GM12878 (cell line): ENCODE results near the gene HIVEP2. TPM values are rescaled to one million over a fixed set of nuclear protein-coding genes. Genes with fewer than 3 reads are reported as not detected.

Source experiments
- ATAC-seq: fragments of 200-7000 bp; cut with Tn5 transposase; 3 replicates; pipeline ENCODE4 v1.9.1; 2020; ENCODE audit warnings: mild to moderate bottlenecking, moderate library complexity
- BruUV-seq: library from RNA; stranded (reverse); fragments of 400-500 nt; replicated peaks from 2 replicates; lab custom pipeline; 2021; lab: Mats Ljungman, UMichigan
- CTCF ChIA-PET: fragments of 300-600 bp; sonication (Branson Sonifier 250); formaldehyde crosslinking; extraction: SDS; loops from one replicate; lab custom pipeline; 2021; ENCODE audit warnings: inconsistent platforms; lab: Yijun Ruan, JAX
- POLR2A ChIA-PET: fragments of 350-600 bp; formaldehyde crosslinking; extraction: SDS; loops from one replicate; lab custom pipeline; 2021; ENCODE audit warnings: inconsistent platforms; lab: Charles Lee
- RAD21 ChIA-PET: fragments of 300-600 bp; sonication (Branson Sonifier 250); formaldehyde crosslinking; loops from one replicate; lab custom pipeline; 2023; ENCODE audit warnings: antibody characterized with exemption; ENCODE audit not compliant: unreplicated experiment; lab: Charles Lee
- SMC1A ChIA-PET: fragments of 300-600 bp; sonication (Branson Sonifier 250); formaldehyde crosslinking; loops from one replicate; lab custom pipeline; 2023; ENCODE audit not compliant: unreplicated experiment, uncharacterized antibody; lab: Charles Lee
- DNase-seq: peaks from one replicate; pipeline ENCODE4 v3.0.0-alpha.2; 2011; ENCODE audit warnings: low read depth, low spot score
- FAIRE-seq: peaks from 3 replicates; lab custom pipeline; 2011; peaks lifted over from hg19 to GRCh38; lab: Jason Lieb, UNC
- H2AFZ ChIP-seq: 2 replicates; pipeline ENCODE4 v1.6.0; 2011; ENCODE audit warnings: low read depth, low read length, control low read depth; ENCODE audit not compliant: control insufficient read depth
- H3K27ac ChIP-seq: 2 replicates; pipeline ENCODE4 v1.5.1; 2011; ENCODE audit warnings: control low read depth; ENCODE audit not compliant: control insufficient read depth, insufficient read depth
- H3K27me3 ChIP-seq, 2 experiments: replicated peaks in 1 of 2; 2 replicates each; pipeline versions ENCODE4 v1.6.0 to v1.6.1; 2011; ENCODE audit warnings: low read length in 1 of 2; ENCODE audit not compliant: control insufficient read depth in 2 of 2, insufficient read depth in 2 of 2
- H3K36me3 ChIP-seq, 2 experiments: 2 replicates each; pipeline ENCODE4 v1.5.1; 2011; ENCODE audit warnings: low read length in 1 of 2; ENCODE audit not compliant: control insufficient read depth in 2 of 2, insufficient read depth in 2 of 2
- H3K4me1 ChIP-seq: 2 replicates; pipeline ENCODE4 v1.6.1; 2011; ENCODE audit warnings: mild to moderate bottlenecking, low read length, moderate library complexity, mixed read lengths; ENCODE audit not compliant: control insufficient read depth, insufficient read depth
- H3K4me2 ChIP-seq: 2 replicates; pipeline ENCODE4 v1.6.0; 2011; ENCODE audit warnings: control low read depth; ENCODE audit not compliant: control insufficient read depth, insufficient read depth
- H3K4me3 ChIP-seq: fragments of 200-600 bp; sonication (generic); 2 replicates; pipeline ENCODE4 v1.5.1; 2016
- H3K79me2 ChIP-seq: 2 replicates; pipeline ENCODE4 v1.6.0; 2011; ENCODE audit warnings: low read length; ENCODE audit not compliant: control insufficient read depth, insufficient read depth
- H3K9ac ChIP-seq: 2 replicates; pipeline ENCODE4 v1.8.0; 2011; ENCODE audit warnings: low read length, control low read depth, mixed read lengths; ENCODE audit not compliant: control insufficient read depth, insufficient read depth
- H3K9me3 ChIP-seq: replicated peaks from 3 replicates; pipeline ENCODE4 v1.5.1; 2011; ENCODE audit warnings: mild to moderate bottlenecking, low read length; ENCODE audit not compliant: control insufficient read depth, insufficient read depth
- H4K20me1 ChIP-seq: 2 replicates; pipeline ENCODE4 v1.6.0; 2011; ENCODE audit not compliant: control insufficient read depth, insufficient read depth
- CBFB ChIP-seq: IDR thresholded peaks from 2 replicates; pipeline ENCODE4 v1.6.1; 2016; ENCODE audit warnings: antibody characterized with exemption, low read depth
- CREM ChIP-seq: IDR thresholded peaks from 2 replicates; pipeline ENCODE4 v1.6.1; 2014; ENCODE audit warnings: antibody characterized with exemption, low read depth
- IRF4 ChIP-seq: IDR thresholded peaks from 2 replicates; pipeline ENCODE4 v1.6.1; 2011; ENCODE audit warnings: low read depth, low read length
- LARP7 ChIP-seq: fragments of 450-650 bp; IDR thresholded peaks from 2 replicates; pipeline ENCODE4 v1.6.1; 2017; ENCODE audit warnings: mild to moderate bottlenecking
- MEF2A ChIP-seq: IDR thresholded peaks from 2 replicates; pipeline ENCODE4 v1.6.1; 2011; ENCODE audit warnings: low read depth, mild to moderate bottlenecking, low read length, moderate library complexity; ENCODE audit not compliant: insufficient read depth
- MTA3 ChIP-seq: IDR thresholded peaks from 2 replicates; pipeline ENCODE4 v1.6.1; 2012; ENCODE audit warnings: low read length, inconsistent platforms, borderline replicate concordance
- STAT1 ChIP-seq: fragments of 450-650 bp; conservative IDR thresholded peaks from 2 replicates; pipeline ENCODE4 v1.6.1; 2014; ENCODE audit warnings: antibody characterized with exemption, mild to moderate bottlenecking
- TCF3 ChIP-seq: IDR thresholded peaks from 2 replicates; pipeline ENCODE4 v1.6.1; 2012; ENCODE audit warnings: low read depth, mild to moderate bottlenecking, low read length, borderline replicate concordance; ENCODE audit not compliant: insufficient read depth
- ZNF217 ChIP-seq: fragments of 450-650 bp; IDR thresholded peaks from 2 replicates; pipeline ENCODE4 v1.6.1; 2017; ENCODE audit warnings: antibody characterized with exemption, mild to moderate bottlenecking
- ZNF24 ChIP-seq: fragments of 450-650 bp; IDR thresholded peaks from 2 replicates; pipeline ENCODE4 v1.6.1; 2017; ENCODE audit warnings: antibody characterized with exemption, mild to moderate bottlenecking
- ZNF274 ChIP-seq: IDR thresholded peaks from one replicate; pipeline ENCODE4 v1.8.0; 2011; ENCODE audit not compliant: insufficient read length, insufficient read depth
- WGBS: methylation state at CpG from one replicate; pipeline ENCODE4 v1.1.6; 2016; ENCODE audit warnings: low lambda C conversion rate; ENCODE audit not compliant: insufficient replicate concordance, insufficient coverage; ENCODE audit errors: missing lambda C conversion rate; 5-methylcytosine and 5-hydroxymethylcytosine counted together
- in situ Hi-C: fragments of 300-500 bp; cut with MboI; formaldehyde crosslinking; loops from 9 replicates; pipeline ENCODE4 v1.14.3; 2018; ENCODE audit warnings: mixed read lengths
- intact Hi-C: fragments of 100-400 bp; cut with micrococcal nuclease; formaldehyde crosslinking; loops from one replicate; pipeline ENCODE4 v1.14.2; 2022; ENCODE audit not compliant: unreplicated experiment
- polyA plus RNA-seq, 11 experiments: library from polyadenylated mRNA; depleted of rRNA in 4 of 11; unstranded in 6 of 11; stranded (reverse) in 5 of 11; fragments of >200 nt; fragmentation: Nextera tagmentation in 4 of 11; fragmentation: Illumina TruSeq in 1 of 11; extraction: Ambion mirVana in 4 of 11; extraction: Trizol in 1 of 11; gene quantifications; 1 replicate in 1 of 11; 2 replicates in 10 of 11; pipeline versions ENCODE4 v1.2.1 to v1.2.3, GENCODE V29; 2011 to 2016; ENCODE audit warnings: inconsistent platforms in 2 of 11, missing spikeins in 2 of 11, low read depth in 1 of 11
- total RNA-seq, 4 experiments: library from RNA; depleted of rRNA in 3 of 4; stranded (reverse); fragments of >200 nt in 3 of 4; fragmentation: Illumina TruSeq in 1 of 4; extraction: Trizol in 1 of 4; gene quantifications; 2 replicates each; pipeline versions ENCODE4 v1.2.1 to v1.2.3, GENCODE V29; 2013 to 2021
- TF ChIP-seq, protein P1 (sequence below): IDR thresholded peaks from 2 replicates; pipeline ENCODE4 v1.6.1; 2011; ENCODE audit warnings: mild to moderate bottlenecking, low read depth, low read length, moderate library complexity; ENCODE audit not compliant: insufficient replicate concordance
- TF ChIP-seq, protein P2 (sequence below), 3 experiments: IDR thresholded peaks in 2 of 3; conservative IDR thresholded peaks in 1 of 3; 2 replicates each; pipeline ENCODE4 v1.5.1; 2011; ENCODE audit warnings: low read depth in 3 of 3, low read length in 3 of 3, mild to moderate bottlenecking in 3 of 3, control low read depth in 2 of 3, moderate library complexity in 2 of 3, inconsistent platforms in 1 of 3, mixed read lengths in 1 of 3; ENCODE audit not compliant: control insufficient read depth in 2 of 3, insufficient read depth in 1 of 3; ENCODE audit errors: extremely low read depth in 1 of 3
- TF ChIP-seq, protein P3 (sequence below): fragments of 450-650 bp; IDR thresholded peaks from 2 replicates; pipeline ENCODE4 v1.6.1; 2017; ENCODE audit warnings: low read depth, mild to moderate bottlenecking, moderate library complexity
- TF ChIP-seq, protein P4 (sequence below): fragments of 450-650 bp; IDR thresholded peaks from 2 replicates; pipeline ENCODE4 v1.6.1; 2016; ENCODE audit warnings: mild to moderate bottlenecking

Gene HIVEP2
- total and polyA plus RNA-seq, 10 of the 15 experiments (the other 5 are each of a cell fraction or from before 2014, with no cell fraction given), result 1.2 to 15.7 (median 10.2) TPM

DNA sequence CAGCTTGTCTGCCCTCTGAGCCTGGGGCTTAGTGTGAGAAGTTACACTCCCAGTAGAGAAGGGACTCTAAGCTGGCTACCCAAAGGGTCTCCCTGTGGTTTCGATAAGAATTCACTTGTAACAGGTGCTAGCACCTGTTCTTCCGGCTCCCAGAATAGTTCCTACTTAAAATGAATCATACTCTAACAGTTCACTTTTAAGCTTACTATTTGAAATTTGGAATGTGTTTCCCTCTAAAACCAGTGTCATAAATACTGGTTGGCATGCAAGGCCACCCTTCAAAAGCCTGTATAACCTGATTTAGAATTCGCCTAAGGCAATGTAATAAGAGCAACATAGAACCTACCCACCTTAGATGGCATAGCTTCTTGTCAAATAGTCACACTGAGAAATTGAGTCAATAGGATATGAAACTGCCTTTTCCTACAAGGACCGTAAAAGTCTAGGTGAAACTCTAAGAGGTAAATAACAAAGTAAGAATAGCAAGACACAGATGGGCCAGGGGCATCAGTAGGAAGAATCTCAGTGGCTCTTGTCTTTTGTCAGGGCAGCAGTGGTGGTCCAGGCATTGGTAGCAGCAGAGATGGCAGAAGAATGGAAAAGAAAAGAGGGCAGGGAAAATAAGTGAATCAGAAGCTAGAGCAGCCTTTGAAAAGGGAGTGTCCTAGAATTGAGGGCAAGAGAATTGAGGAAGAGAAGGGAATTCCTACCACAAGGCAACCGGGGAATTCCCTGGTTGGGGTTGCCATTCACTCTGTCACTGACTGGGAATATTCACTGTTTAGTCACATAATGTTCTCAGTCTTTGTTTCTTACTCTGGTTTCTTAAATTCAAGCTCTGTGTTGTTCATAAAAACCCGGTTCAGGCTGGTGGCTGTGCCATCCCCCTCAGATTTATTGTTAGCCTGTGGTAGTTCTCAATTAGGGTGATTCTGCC, 91.5 kb downstream of the HIVEP2 start (continued):
- TF ChIP-seq ZNF24 (no peak), TCF3 (peak; percentile 74; the same call in 1 of the 2 replicates), CBFB (peak; percentile 38; the same call in 1 of the 2 replicates)

DNA sequence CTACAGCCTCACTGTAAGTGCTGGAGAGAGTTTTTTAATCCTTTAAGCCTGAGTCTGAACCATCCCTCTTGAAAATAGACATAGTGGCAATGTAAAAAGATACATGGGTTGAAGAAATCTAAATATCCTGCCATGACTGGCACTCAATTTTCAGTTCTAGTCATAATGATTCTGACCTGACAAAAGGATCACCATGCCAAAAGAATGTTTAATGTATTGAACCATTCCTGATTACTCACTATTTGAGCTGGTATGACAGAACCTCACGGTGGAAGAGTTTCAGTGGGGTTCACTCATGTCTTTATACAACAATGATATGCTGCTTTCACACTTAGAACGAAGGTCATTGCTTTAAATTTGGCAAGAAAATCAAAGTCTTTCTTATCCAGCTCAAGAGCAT, 93.4 kb downstream of the HIVEP2 start:
- SMC1A ChIA-PET, result interaction anchor here (1.0 to 11.4 kb wide), 10 partner anchors 9 to 103 kb away, joined by 3 to 213 read pairs (median 8); no protein-coding TSS in a partner anchor
- TF ChIP-seq IRF4 (peak; percentile 37; the same call in 1 of the 2 replicates), MEF2A (no peak), ZNF274 (no peak), LARP7 (no peak), STAT1 (no peak), CREM (no peak), MTA3 (no peak), ZNF217 (no peak)
- TF ChIP-seq, protein P1, sequence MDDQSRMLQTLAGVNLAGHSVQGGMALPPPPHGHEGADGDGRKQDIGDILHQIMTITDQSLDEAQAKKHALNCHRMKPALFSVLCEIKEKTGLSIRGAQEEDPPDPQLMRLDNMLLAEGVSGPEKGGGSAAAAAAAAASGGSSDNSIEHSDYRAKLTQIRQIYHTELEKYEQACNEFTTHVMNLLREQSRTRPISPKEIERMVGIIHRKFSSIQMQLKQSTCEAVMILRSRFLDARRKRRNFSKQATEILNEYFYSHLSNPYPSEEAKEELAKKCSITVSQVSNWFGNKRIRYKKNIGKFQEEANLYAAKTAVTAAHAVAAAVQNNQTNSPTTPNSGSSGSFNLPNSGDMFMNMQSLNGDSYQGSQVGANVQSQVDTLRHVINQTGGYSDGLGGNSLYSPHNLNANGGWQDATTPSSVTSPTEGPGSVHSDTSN, result no peak
- TF ChIP-seq, protein P2, sequence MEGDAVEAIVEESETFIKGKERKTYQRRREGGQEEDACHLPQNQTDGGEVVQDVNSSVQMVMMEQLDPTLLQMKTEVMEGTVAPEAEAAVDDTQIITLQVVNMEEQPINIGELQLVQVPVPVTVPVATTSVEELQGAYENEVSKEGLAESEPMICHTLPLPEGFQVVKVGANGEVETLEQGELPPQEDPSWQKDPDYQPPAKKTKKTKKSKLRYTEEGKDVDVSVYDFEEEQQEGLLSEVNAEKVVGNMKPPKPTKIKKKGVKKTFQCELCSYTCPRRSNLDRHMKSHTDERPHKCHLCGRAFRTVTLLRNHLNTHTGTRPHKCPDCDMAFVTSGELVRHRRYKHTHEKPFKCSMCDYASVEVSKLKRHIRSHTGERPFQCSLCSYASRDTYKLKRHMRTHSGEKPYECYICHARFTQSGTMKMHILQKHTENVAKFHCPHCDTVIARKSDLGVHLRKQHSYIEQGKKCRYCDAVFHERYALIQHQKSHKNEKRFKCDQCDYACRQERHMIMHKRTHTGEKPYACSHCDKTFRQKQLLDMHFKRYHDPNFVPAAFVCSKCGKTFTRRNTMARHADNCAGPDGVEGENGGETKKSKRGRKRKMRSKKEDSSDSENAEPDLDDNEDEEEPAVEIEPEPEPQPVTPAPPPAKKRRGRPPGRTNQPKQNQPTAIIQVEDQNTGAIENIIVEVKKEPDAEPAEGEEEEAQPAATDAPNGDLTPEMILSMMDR (IDR thresholded peaks at IDR 0.05 in 2 of 3, conservative IDR thresholded peaks at IDR 0.05 in 1 of 3; ENCODE audit: control insufficient read depth in 2 of 3, extremely low read depth in 1 of 3, insufficient read depth in 1 of 3, low read depth in 3 of 3, low read length in 3 of 3), result no peak
- TF ChIP-seq, protein P3, sequence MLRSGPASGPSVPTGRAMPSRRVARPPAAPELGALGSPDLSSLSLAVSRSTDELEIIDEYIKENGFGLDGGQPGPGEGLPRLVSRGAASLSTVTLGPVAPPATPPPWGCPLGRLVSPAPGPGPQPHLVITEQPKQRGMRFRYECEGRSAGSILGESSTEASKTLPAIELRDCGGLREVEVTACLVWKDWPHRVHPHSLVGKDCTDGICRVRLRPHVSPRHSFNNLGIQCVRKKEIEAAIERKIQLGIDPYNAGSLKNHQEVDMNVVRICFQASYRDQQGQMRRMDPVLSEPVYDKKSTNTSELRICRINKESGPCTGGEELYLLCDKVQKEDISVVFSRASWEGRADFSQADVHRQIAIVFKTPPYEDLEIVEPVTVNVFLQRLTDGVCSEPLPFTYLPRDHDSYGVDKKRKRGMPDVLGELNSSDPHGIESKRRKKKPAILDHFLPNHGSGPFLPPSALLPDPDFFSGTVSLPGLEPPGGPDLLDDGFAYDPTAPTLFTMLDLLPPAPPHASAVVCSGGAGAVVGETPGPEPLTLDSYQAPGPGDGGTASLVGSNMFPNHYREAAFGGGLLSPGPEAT, result no peak
- TF ChIP-seq, protein P4, sequence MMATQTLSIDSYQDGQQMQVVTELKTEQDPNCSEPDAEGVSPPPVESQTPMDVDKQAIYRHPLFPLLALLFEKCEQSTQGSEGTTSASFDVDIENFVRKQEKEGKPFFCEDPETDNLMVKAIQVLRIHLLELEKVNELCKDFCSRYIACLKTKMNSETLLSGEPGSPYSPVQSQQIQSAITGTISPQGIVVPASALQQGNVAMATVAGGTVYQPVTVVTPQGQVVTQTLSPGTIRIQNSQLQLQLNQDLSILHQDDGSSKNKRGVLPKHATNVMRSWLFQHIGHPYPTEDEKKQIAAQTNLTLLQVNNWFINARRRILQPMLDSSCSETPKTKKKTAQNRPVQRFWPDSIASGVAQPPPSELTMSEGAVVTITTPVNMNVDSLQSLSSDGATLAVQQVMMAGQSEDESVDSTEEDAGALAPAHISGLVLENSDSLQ, result peak; percentile 50; the same call in 1 of the 2 replicates

More for the DNA sequence above, 93.4 kb downstream of the HIVEP2 start:
- no peaks in the 10 kb centered on the region for H3K27me3 ChIP-seq
- ChIA-PET RAD21 (interaction anchor here (1.5 to 10.3 kb wide), 8 partner anchors 12 to 175 kb away, joined by 4 to 150 read pairs (median 30); no protein-coding TSS in a partner anchor), CTCF (interaction anchor here (0.6 to 1.4 kb wide), 3 partner anchors 12 to 34 kb away, joined by 3 to 4 read pairs (median 3); no protein-coding TSS in a partner anchor), POLR2A (interaction anchor here (0.7 to 7.9 kb wide), 5 partner anchors 9 to 33 kb away, joined by 3 to 78 read pairs (median 4); no protein-coding TSS in a partner anchor)
- in situ Hi-C loops, result no loop called here
- intact Hi-C loops, result loop anchor here (2.0 to 5.0 kb wide), 2 partner anchors 61 to 576 kb away; no protein-coding TSS in a partner anchor
- ATAC-seq (peak; percentile 33), FAIRE-seq (no peak), DNase-seq (peak; percentile 41)
- H3K79me2 ChIP-seq, result peaks cover 93% of the 10 kb centered on the region
- H3K4me3 ChIP-seq, result no peak overlapping the region
- no TSS peak for BruUV-seq
- WGBS, result 2% methylated on average over 2 of the region's 2 CpGs
- H2AFZ ChIP-seq, result no peak overlapping the region
- H3K9ac ChIP-seq, result peak overlapping the region; percentile 1; the same call in 1 of the 2 replicates
- peak overlapping the region; percentile 98 for H3K27ac ChIP-seq
- peak overlapping the region; percentile 49; the same call in 1 of the 2 replicates for H3K4me2 ChIP-seq
- H3K4me1 ChIP-seq, result peaks cover 95% of the 10 kb centered on the region
- no peaks in the 10 kb centered on the region for H3K9me3 ChIP-seq
- no peaks in the 10 kb centered on the region; a peak in 1 of 4 replicates for H3K36me3 ChIP-seq
- no peaks in the 10 kb centered on the region for H4K20me1 ChIP-seq
